MM.1S (cell line): ENCODE results near the gene TRIM39.

Source experiments
- DNase-seq: peaks from one replicate; pipeline ENCODE4 v3.0.0-alpha.2; 2015
- H2AFZ ChIP-seq: fragments of 300-600 bp; sonication (generic); 2 replicates; pipeline ENCODE4 v1.6.0; 2016; ENCODE audit warnings: antibody characterized with exemption, low read length
- H3F3A ChIP-seq: fragments of 300-600 bp; sonication (generic); 2 replicates; pipeline ENCODE4 v1.6.1; 2016; ENCODE audit warnings: mild to moderate bottlenecking, antibody characterized with exemption, low read length, moderate library complexity, mixed read lengths; ENCODE audit not compliant: insufficient read depth
- H3K27ac ChIP-seq: fragments of 300-600 bp; sonication (generic); 2 replicates; pipeline ENCODE4 v1.5.1; 2016; ENCODE audit warnings: mild to moderate bottlenecking, low read length
- H3K27me3 ChIP-seq: fragments of 300-600 bp; sonication (generic); replicated peaks from 2 replicates; pipeline ENCODE4 v1.6.0; 2016; ENCODE audit warnings: low read length; ENCODE audit not compliant: insufficient read depth
- H3K36me3 ChIP-seq: fragments of 300-600 bp; sonication (generic); replicated peaks from 2 replicates; pipeline ENCODE4 v1.6.1; 2016; ENCODE audit warnings: mild to moderate bottlenecking, low read length, mixed read lengths; ENCODE audit not compliant: insufficient read depth
- H3K4me1 ChIP-seq: fragments of 300-600 bp; sonication (generic); 2 replicates; pipeline ENCODE4 v1.6.1; 2016; ENCODE audit warnings: low read length, mixed read lengths
- H3K4me2 ChIP-seq: fragments of 300-600 bp; sonication (generic); 2 replicates; pipeline ENCODE4 v1.6.0; 2016; ENCODE audit warnings: low read depth, low read length
- H3K4me3 ChIP-seq: fragments of 300-600 bp; sonication (generic); 2 replicates; pipeline ENCODE4 v1.5.1; 2016; ENCODE audit warnings: low read length, mixed read lengths
- H3K79me2 ChIP-seq: fragments of 300-600 bp; sonication (generic); 2 replicates; pipeline ENCODE4 v1.6.1; 2016; ENCODE audit warnings: mixed run types, low read length, mixed read lengths
- H3K9ac ChIP-seq: fragments of 300-600 bp; sonication (generic); 2 replicates; pipeline ENCODE4 v1.6.1; 2016; ENCODE audit warnings: low read length, mixed read lengths
- H3K9me2 ChIP-seq: fragments of 300-600 bp; sonication (generic); replicated peaks from 2 replicates; pipeline ENCODE4 v1.6.1; 2016; ENCODE audit warnings: mild to moderate bottlenecking, low read length, mixed read lengths; ENCODE audit not compliant: insufficient read depth
- H3K9me3 ChIP-seq: fragments of 300-600 bp; sonication (generic); replicated peaks from 2 replicates; pipeline ENCODE4 v1.6.1; 2016; ENCODE audit warnings: mild to moderate bottlenecking, low read length, mixed read lengths; ENCODE audit not compliant: insufficient read depth
- H4K20me1 ChIP-seq: fragments of 300-600 bp; sonication (generic); 2 replicates; pipeline ENCODE4 v1.6.1; 2016; ENCODE audit warnings: mild to moderate bottlenecking, low read length, moderate library complexity, mixed read lengths; ENCODE audit not compliant: insufficient read depth
- EZH2 ChIP-seq: fragments of 300-600 bp; sonication (generic); optimal IDR thresholded peaks from 2 replicates; pipeline ENCODE3; 2017; ENCODE audit warnings: low read depth, mild to moderate bottlenecking, antibody characterized with exemption, low read length, mixed read lengths
- EZH2phosphoT487 ChIP-seq: fragments of 300-600 bp; sonication (generic); IDR thresholded peaks from 2 replicates; pipeline ENCODE4 v1.6.1; 2018; ENCODE audit warnings: antibody characterized with exemption, low read length
- TF ChIP-seq, protein P1 (sequence below): fragments of 300-600 bp; sonication (generic); IDR thresholded peaks from 2 replicates; pipeline ENCODE4 v1.5.1; 2016; ENCODE audit warnings: antibody characterized with exemption, low read length, mixed read lengths

TRIM39 gene

GRCh38 chr6:30312676-30313321, 13.9 kb upstream of the TRIM39 start:
- no peak overlapping the region for H3K27ac ChIP-seq
- H3K9me2 ChIP-seq, result no peaks in the 10 kb centered on the region
- no peaks in the 10 kb centered on the region for H3K4me1 ChIP-seq
- no peaks in the 10 kb centered on the region for H3K9me3 ChIP-seq
- H3K4me3 ChIP-seq, result no peak overlapping the region
- H4K20me1 ChIP-seq, result 0 out of 2 replicates have a peak, but pooled peaks cover 3% of the 10 kb centered on the region
- H3K4me2 ChIP-seq, result no peak overlapping the region
- H3K9ac ChIP-seq, result no peak overlapping the region
- peaks cover 75% of the 10 kb centered on the region for H3K79me2 ChIP-seq
- no peak overlapping the region for H2AFZ ChIP-seq
- TF ChIP-seq, protein P1, sequence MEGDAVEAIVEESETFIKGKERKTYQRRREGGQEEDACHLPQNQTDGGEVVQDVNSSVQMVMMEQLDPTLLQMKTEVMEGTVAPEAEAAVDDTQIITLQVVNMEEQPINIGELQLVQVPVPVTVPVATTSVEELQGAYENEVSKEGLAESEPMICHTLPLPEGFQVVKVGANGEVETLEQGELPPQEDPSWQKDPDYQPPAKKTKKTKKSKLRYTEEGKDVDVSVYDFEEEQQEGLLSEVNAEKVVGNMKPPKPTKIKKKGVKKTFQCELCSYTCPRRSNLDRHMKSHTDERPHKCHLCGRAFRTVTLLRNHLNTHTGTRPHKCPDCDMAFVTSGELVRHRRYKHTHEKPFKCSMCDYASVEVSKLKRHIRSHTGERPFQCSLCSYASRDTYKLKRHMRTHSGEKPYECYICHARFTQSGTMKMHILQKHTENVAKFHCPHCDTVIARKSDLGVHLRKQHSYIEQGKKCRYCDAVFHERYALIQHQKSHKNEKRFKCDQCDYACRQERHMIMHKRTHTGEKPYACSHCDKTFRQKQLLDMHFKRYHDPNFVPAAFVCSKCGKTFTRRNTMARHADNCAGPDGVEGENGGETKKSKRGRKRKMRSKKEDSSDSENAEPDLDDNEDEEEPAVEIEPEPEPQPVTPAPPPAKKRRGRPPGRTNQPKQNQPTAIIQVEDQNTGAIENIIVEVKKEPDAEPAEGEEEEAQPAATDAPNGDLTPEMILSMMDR, result no peak
- TF ChIP-seq EZH2 (no peak), EZH2phosphoT487 (no peak)
- 0 out of 2 replicates have a peak, but pooled peaks cover 14% of the 10 kb centered on the region for H3K36me3 ChIP-seq
- no peak for DNase-seq
- no peaks in the 10 kb centered on the region for H3F3A ChIP-seq
- H3K27me3 ChIP-seq, result no peaks in the 10 kb centered on the region

DNA sequence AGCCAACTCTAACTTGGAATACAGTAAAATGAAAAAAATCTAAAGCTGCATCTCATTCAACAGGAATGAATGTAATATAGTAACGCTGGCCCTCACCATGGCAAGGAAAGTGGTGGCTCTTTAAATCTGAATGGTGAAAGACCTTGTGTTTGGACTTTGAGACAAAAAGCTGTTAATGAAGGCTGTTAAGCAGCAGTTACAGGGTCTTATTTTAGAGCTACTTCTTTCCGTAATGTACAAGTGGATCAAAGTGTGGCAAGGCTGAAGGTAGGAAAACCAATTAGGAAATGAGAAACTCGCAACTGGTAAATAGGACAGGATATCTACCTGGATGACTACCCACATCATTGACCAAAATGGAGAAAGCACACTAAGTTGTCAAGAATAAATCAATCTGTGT, 11.6 kb upstream of the TRIM39 start:
- Histone ChIP-seq H3K9me2 (no peaks in the 10 kb centered on the region), H3F3A (no peaks in the 10 kb centered on the region), H3K27me3 (no peaks in the 10 kb centered on the region), H3K79me2 (peaks cover 81% of the 10 kb centered on the region), H3K4me3 (no peak overlapping the region), H2AFZ (no peak overlapping the region), H3K4me2 (no peak overlapping the region), H3K9me3 (no peaks in the 10 kb centered on the region), H3K27ac (no peak overlapping the region), H3K4me1 (no peaks in the 10 kb centered on the region), H3K9ac (no peak overlapping the region), H4K20me1 (peaks cover 3% of the 10 kb centered on the region; the same call in 1 of the 2 replicates), H3K36me3 (0 out of 2 replicates have a peak, but pooled peaks cover 12% of the 10 kb centered on the region)
- DNase-seq, result no peak
- TF ChIP-seq EZH2phosphoT487, result no peak
- no peak for TF ChIP-seq EZH2
- TF ChIP-seq, protein P1, result no peak

DNA sequence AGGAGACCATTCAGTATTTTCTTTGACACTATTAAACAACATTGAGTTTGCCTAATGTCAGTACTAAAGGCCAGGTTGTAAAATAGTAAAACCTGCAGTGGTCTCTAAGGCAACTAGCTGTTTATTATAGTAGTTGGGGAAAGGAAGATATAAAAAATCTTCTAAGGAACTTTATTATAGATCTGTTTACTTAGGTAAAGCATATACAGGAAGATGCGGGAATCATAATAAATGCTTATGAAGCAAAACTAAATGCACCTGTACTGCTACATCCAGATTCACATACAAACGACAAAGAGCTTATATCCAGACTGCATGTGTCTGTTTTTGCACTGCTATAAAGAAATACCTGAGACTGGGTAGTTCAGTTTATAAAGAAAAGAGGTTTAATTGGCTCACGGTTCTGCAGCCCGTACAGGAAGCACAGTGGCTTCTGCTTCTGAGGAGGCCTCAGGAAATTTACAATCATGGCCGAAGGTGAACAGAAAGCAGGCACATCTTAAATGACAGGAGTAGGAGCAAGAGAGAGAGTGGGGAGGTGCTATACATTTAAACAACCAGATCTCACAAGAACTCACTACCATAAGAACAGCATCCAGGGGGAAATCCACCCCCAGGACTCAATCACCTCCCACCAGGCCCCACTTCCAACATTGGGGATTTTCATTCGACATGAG, 8.7 kb upstream of the TRIM39 start:
- Histone ChIP-seq H3K9me2 (no peaks in the 10 kb centered on the region), H3K4me2 (no peak overlapping the region), H2AFZ (no peak overlapping the region), H3K27ac (no peak overlapping the region), H3K4me3 (no peak overlapping the region), H3K9me3 (no peaks in the 10 kb centered on the region), H3K79me2 (peaks cover 97% of the 10 kb centered on the region), H3K27me3 (no peaks in the 10 kb centered on the region), H3F3A (no peaks in the 10 kb centered on the region), H4K20me1 (peaks cover 3% of the 10 kb centered on the region; the same call in 1 of the 2 replicates), H3K4me1 (peaks cover 12% of the 10 kb centered on the region), H3K36me3 (0 out of 2 replicates have a peak, but pooled peaks cover 12% of the 10 kb centered on the region), H3K9ac (no peak overlapping the region)
- no peak for DNase-seq
- no peak for TF ChIP-seq EZH2
- TF ChIP-seq EZH2phosphoT487, result no peak
- TF ChIP-seq, protein P1, result no peak
